Panc1 (cell line): Measurements from ENCODE around the gene SH3TC2. TPM values are rescaled to one million over a fixed set of nuclear protein-coding genes. Genes with fewer than 3 reads are reported as not detected.
A peak's percentile ranks its signal among the peaks of the same experiment; 100 is the strongest.

ENCODE experiments used
- ATAC-seq: fragments of 200-7000 bp; cut with Tn5 transposase; 2 replicates; pipeline ENCODE4 v1.9.1; 2020; ENCODE audit warnings: mild to moderate bottlenecking, moderate library complexity
- BruUV-seq: library from RNA; stranded (reverse); fragments of 400-500 nt; replicated peaks from 2 replicates; lab custom pipeline; 2021; lab: Mats Ljungman, UMichigan
- CTCF ChIA-PET: fragments of 300-600 bp; sonication (Branson Sonifier 250); formaldehyde crosslinking; loops from one replicate; lab custom pipeline; 2022; ENCODE audit warnings: antibody characterized with exemption; lab: Charles Lee
- POLR2A ChIA-PET: fragments of 300-600 bp; sonication (Branson Sonifier 250); formaldehyde crosslinking; loops from one replicate; lab custom pipeline; 2022; ENCODE audit warnings: antibody characterized with exemption; lab: Charles Lee
- DNase-seq: peaks from one replicate; pipeline ENCODE4 v3.0.0-alpha.2; 2010; ENCODE audit warnings: low read depth, low spot score
- H3K27ac ChIP-seq: 2 replicates; pipeline ENCODE4 v1.5.1; 2011; ENCODE audit warnings: mild to moderate bottlenecking, low read length, inconsistent platforms
- H3K27me3 ChIP-seq: fragments of 200-500 bp; sonication (Bioruptor generic); 2 replicates; pipeline ENCODE4 v1.6.0; 2014; ENCODE audit warnings: low read length, inconsistent platforms; ENCODE audit not compliant: control insufficient read depth, insufficient read depth
- H3K36me3 ChIP-seq: fragments of 200-500 bp; sonication (Bioruptor generic); 2 replicates; pipeline ENCODE4 v1.5.1; 2014; ENCODE audit warnings: inconsistent platforms, mild to moderate bottlenecking, low read length, moderate library complexity; ENCODE audit not compliant: control insufficient read depth, insufficient read depth
- H3K4me1 ChIP-seq: 2 replicates; pipeline ENCODE4 v1.5.1; 2011; ENCODE audit warnings: inconsistent platforms, mild to moderate bottlenecking, low read length, moderate library complexity; ENCODE audit not compliant: control insufficient read depth, insufficient read depth
- H3K4me3 ChIP-seq, 2 experiments: 2 replicates each; pipeline ENCODE4 v1.5.1; 2011 to 2012; ENCODE audit warnings: low read depth in 2 of 2, low read length in 2 of 2, mild to moderate bottlenecking in 2 of 2, inconsistent platforms in 1 of 2, moderate library complexity in 1 of 2
- H3K9me3 ChIP-seq: fragments of 200-500 bp; sonication (Bioruptor generic); 2 replicates; pipeline ENCODE4 v1.5.1; 2014; ENCODE audit warnings: low read depth, mild to moderate bottlenecking, inconsistent platforms, low read length, moderate library complexity; ENCODE audit not compliant: control insufficient read depth, insufficient read depth
- POLR2AphosphoS5 ChIP-seq: IDR thresholded peaks from 2 replicates; pipeline ENCODE4 v1.6.1; 2012; ENCODE audit warnings: mild to moderate bottlenecking, low read depth, low read length, moderate library complexity
- REST ChIP-seq, 2 experiments: IDR thresholded peaks; 2 replicates each; pipeline ENCODE4 v1.6.1; 2011 to 2012; ENCODE audit warnings: low read depth in 2 of 2, control low read depth in 1 of 2, low read length in 1 of 2, mild to moderate bottlenecking in 1 of 2, moderate library complexity in 1 of 2; ENCODE audit not compliant: insufficient read depth in 1 of 2
- SIN3A ChIP-seq: IDR thresholded peaks from 2 replicates; pipeline ENCODE4 v1.6.1; 2012; ENCODE audit warnings: low read depth, mild to moderate bottlenecking, low read length, moderate library complexity, borderline replicate concordance; ENCODE audit not compliant: insufficient read depth
- TCF7L2 ChIP-seq: IDR thresholded peaks from 2 replicates; pipeline ENCODE4 v1.6.1; 2011; ENCODE audit warnings: mild to moderate bottlenecking, low read depth, low read length, inconsistent platforms
- in situ Hi-C: cut with HindIII; loops from 2 replicates; pipeline ENCODE4 v1.10.0; 2016; ENCODE audit warnings: low sequenced_read_pairs, low pct_unique_long_range_greater_than_20kb
- intact Hi-C: fragments of 100-400 bp; cut with micrococcal nuclease; formaldehyde crosslinking; loops from one replicate; pipeline ENCODE4 v1.10.0; 2022; ENCODE audit not compliant: unreplicated experiment
- total RNA-seq: library from RNA; stranded (reverse); gene quantifications from one replicate; pipeline ENCODE4 v1.2.1, GENCODE V29; 2021; ENCODE audit not compliant: unreplicated experiment
- TF ChIP-seq, protein P1 (sequence below): fragments of 450-650 bp; IDR thresholded peaks from 2 replicates; pipeline ENCODE4 v1.5.1; 2017; ENCODE audit warnings: mild to moderate bottlenecking

SH3TC2 gene
- total RNA-seq, 1 experiment from 2014 or later: 0.33 TPM

DNA sequence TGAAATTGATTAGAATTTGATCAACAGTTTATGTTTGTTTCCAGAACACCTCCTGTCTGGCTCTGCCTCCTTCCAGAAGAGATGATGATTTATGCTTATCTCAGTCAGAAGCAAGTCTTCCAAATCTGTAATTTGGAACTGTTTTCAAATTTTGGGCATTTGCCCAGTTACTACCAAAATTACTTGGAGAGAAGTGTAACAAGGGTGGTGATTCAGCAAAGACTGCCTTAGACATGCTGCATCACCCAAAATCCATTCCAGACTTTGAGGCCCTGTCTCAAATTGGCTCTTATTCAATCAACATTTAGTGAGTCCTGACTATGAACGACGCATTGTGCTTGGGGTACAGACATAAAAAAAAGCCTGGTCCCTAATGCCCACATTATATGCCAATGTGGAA is 89.4 kb downstream of the SH3TC2 start:
- Histone ChIP-seq H3K9me3 (no peaks in the 10 kb centered on the region), H3K27ac (peak overlapping the region; percentile 70), H3K4me1 (peaks cover 23% of the 10 kb centered on the region), H3K4me3 (peak overlapping the region in 1 of 2 experiments; percentile 13; a peak in 2 of 4 replicates), H3K27me3 (no peaks in the 10 kb centered on the region), H3K36me3 (no peaks in the 10 kb centered on the region)
- ChIA-PET POLR2A (no interaction called here), CTCF (interaction anchor here (0.7 to 1.0 kb wide), 2 partner anchors 16 to 26 kb away, joined by 3 read pairs; no protein-coding TSS in a partner anchor)
- in situ Hi-C loops (no loop called here), intact Hi-C loops (no loop called here)
- TF ChIP-seq, protein P1, sequence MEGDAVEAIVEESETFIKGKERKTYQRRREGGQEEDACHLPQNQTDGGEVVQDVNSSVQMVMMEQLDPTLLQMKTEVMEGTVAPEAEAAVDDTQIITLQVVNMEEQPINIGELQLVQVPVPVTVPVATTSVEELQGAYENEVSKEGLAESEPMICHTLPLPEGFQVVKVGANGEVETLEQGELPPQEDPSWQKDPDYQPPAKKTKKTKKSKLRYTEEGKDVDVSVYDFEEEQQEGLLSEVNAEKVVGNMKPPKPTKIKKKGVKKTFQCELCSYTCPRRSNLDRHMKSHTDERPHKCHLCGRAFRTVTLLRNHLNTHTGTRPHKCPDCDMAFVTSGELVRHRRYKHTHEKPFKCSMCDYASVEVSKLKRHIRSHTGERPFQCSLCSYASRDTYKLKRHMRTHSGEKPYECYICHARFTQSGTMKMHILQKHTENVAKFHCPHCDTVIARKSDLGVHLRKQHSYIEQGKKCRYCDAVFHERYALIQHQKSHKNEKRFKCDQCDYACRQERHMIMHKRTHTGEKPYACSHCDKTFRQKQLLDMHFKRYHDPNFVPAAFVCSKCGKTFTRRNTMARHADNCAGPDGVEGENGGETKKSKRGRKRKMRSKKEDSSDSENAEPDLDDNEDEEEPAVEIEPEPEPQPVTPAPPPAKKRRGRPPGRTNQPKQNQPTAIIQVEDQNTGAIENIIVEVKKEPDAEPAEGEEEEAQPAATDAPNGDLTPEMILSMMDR: no peak
- TF ChIP-seq TCF7L2 (no peak), POLR2AphosphoS5 (no peak), SIN3A (no peak), REST (IDR thresholded peaks at IDR 0.05; ENCODE audit: insufficient read depth in 1 of 2, low read depth in 2 of 2, low read length in 1 of 2) (no peak)
- no TSS peak for BruUV-seq
- no peak for ATAC-seq
- DNase-seq: no peak

DNA sequence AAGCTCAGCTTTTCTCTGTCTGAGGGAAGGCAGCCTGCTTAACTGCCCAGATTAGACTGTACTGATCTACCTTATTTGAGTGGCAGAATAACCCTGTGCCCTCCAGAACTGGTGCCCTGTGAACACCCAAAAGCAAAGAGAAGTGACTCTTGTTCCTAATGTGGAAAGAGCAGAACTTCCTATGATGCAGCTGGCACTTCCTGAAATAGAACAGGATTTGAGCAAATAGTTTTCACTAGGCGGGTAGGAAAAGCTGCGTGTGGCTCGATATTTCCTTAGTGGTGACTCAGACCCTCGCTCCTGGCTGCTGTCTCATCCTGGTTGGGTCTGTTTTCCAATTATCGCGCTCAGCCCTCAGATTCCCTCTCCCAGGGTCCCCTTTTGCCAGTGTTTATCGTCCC is 89.9 kb downstream of the SH3TC2 start:
- Histone ChIP-seq H3K9me3 (no peaks in the 10 kb centered on the region), H3K4me3 (peak overlapping the region in 1 of 2 experiments; percentile 13; a peak in 2 of 4 replicates), H3K4me1 (peaks cover 23% of the 10 kb centered on the region), H3K27ac (peak overlapping the region; percentile 70), H3K27me3 (no peaks in the 10 kb centered on the region), H3K36me3 (no peaks in the 10 kb centered on the region)
- TF ChIP-seq TCF7L2 (no peak), POLR2AphosphoS5 (no peak), SIN3A (no peak), REST (IDR thresholded peaks at IDR 0.05; ENCODE audit: insufficient read depth in 1 of 2, low read depth in 2 of 2, low read length in 1 of 2) (no peak)
- TF ChIP-seq, protein P1: no peak
- intact Hi-C loops: no loop called here
- peak; percentile 82 for DNase-seq
- BruUV-seq: no TSS peak
- in situ Hi-C loops: no loop called here
- ChIA-PET CTCF (interaction anchor here (0.7 to 1.0 kb wide), 2 partner anchors 16 to 26 kb away, joined by 3 read pairs; no protein-coding TSS in a partner anchor), POLR2A (no interaction called here)
- ATAC-seq: peak; percentile 82
